Thymus (tissue), 11 donors: ENCODE data around the gene CDCA3. TPM values are rescaled to one million over a fixed set of nuclear protein-coding genes. Genes with fewer than 3 reads are reported as not detected.

Experiments
- DNase-seq, 9 donors: peaks; one replicate each; pipeline ENCODE4 v3.0.0-alpha.2; 2013; ENCODE audit warnings: low spot score in 9 of 9, low read depth in 6 of 9, missing footprints in 1 of 9
- H3K27ac ChIP-seq, 2 donors: one replicate each; pipeline ENCODE4 v1.5.1; 2013; ENCODE audit warnings: control low read depth in 1 of 2, low read depth in 1 of 2, low read length in 1 of 2, mild to moderate bottlenecking in 1 of 2, moderate library complexity in 1 of 2
- H3K27me3 ChIP-seq, 2 donors: one replicate each; pipeline ENCODE4 v1.5.1; 2013; ENCODE audit warnings: low read length in 1 of 2; ENCODE audit not compliant: control insufficient read depth in 2 of 2, insufficient read depth in 1 of 2
- H3K36me3 ChIP-seq, 2 donors: one replicate each; pipeline ENCODE4 v1.5.1; 2013; ENCODE audit warnings: low read length in 1 of 2, mild to moderate bottlenecking in 1 of 2, moderate library complexity in 1 of 2; ENCODE audit not compliant: control insufficient read depth in 2 of 2, insufficient read depth in 2 of 2
- H3K4me1 ChIP-seq, 2 donors: one replicate each; pipeline ENCODE4 v1.5.1; 2013; ENCODE audit warnings: low read length in 2 of 2; ENCODE audit not compliant: control insufficient read depth in 2 of 2, insufficient read depth in 2 of 2
- H3K4me3 ChIP-seq, 2 donors: one replicate each; pipeline ENCODE4 v1.5.1; 2013; ENCODE audit warnings: low read length in 2 of 2, control low read depth in 1 of 2, mild to moderate bottlenecking in 1 of 2
- H3K9me3 ChIP-seq, 2 donors: one replicate each; pipeline ENCODE4 v1.5.1; 2013; ENCODE audit warnings: low read length in 1 of 2, mild to moderate bottlenecking in 1 of 2; ENCODE audit not compliant: control insufficient read depth in 2 of 2, insufficient read depth in 1 of 2
- WGBS: extraction: QIAGEN DNeasy Blood & Tissue Kit; methylation state at CpG from one replicate; pipeline ENCODE4 v1.1.7; 2013; 5-methylcytosine and 5-hydroxymethylcytosine counted together
- polyA plus RNA-seq: library from polyadenylated mRNA; stranded (reverse); fragments of 200-250 nt; gene quantifications from one replicate; pipeline ENCODE4 v1.2.3, GENCODE V29; 2013
- total RNA-seq: library from RNA; stranded (reverse); fragments of 120-200 nt; gene quantifications from one replicate; pipeline ENCODE4 v1.2.4, GENCODE V29; 2013
- donor health status: healthy.

The CDCA3 gene
- total and polyA plus RNA-seq, 2 donors, result 5.9 to 44.3 TPM

GRCh38 chr12:6833189-6833890 is 17.7 kb downstream of the CDCA3 start:
- WGBS, result 96% methylated on average over 6 of the region's 6 CpGs
- H3K4me3 ChIP-seq, result no peak overlapping the region
- no peak overlapping the region for H3K27ac ChIP-seq
- peaks cover 7 to 17% of the 10 kb centered on the region in 2 donors for H3K4me1 ChIP-seq
- no peak for DNase-seq
- H3K9me3 ChIP-seq, result no peaks in the 10 kb centered on the region
- peaks cover 26 to 52% of the 10 kb centered on the region in 2 donors for H3K27me3 ChIP-seq
- no peaks in the 10 kb centered on the region for H3K36me3 ChIP-seq

- WGBS, result 97% methylated on average over 4 of the region's 4 CpGs
These were observed 19.0 kb downstream of the CDCA3 start for GRCh38 chr12:6832125-6832524.

GRCh38 chr12:6831450-6831995 is 19.6 kb downstream of the CDCA3 start:
- Histone ChIP-seq H3K9me3 (peaks cover 0 to 11% of the 10 kb centered on the region in 2 donors), H3K27ac (no peak overlapping the region), H3K36me3 (no peaks in the 10 kb centered on the region), H3K27me3 (peaks cover 38 to 64% of the 10 kb centered on the region in 2 donors), H3K4me1 (peaks cover 7 to 28% of the 10 kb centered on the region in 2 donors), H3K4me3 (no peak overlapping the region)
- no peak for DNase-seq
- 95% methylated on average over 12 of the region's 12 CpGs for WGBS

More at GRCh38 chr12:6832125-6832524, 19.0 kb downstream of the CDCA3 start:
- H3K4me1 ChIP-seq, result peaks cover 7 to 27% of the 10 kb centered on the region in 2 donors
- H3K9me3 ChIP-seq, result peaks cover 0 to 5% of the 10 kb centered on the region in 2 donors
- no peak for DNase-seq
- H3K4me3 ChIP-seq, result no peak overlapping the region
- no peaks in the 10 kb centered on the region for H3K36me3 ChIP-seq
- H3K27ac ChIP-seq, result no peak overlapping the region
- H3K27me3 ChIP-seq, result peaks cover 36 to 58% of the 10 kb centered on the region in 2 donors

GRCh38 chr12:6830999-6831398 is 20.1 kb downstream of the CDCA3 start:
- Histone ChIP-seq H3K36me3 (no peaks in the 10 kb centered on the region), H3K4me3 (no peak overlapping the region), H3K27ac (no peak overlapping the region), H3K9me3 (peaks cover 0 to 14% of the 10 kb centered on the region in 2 donors), H3K27me3 (peaks cover 40 to 69% of the 10 kb centered on the region in 2 donors), H3K4me1 (peaks cover 7 to 28% of the 10 kb centered on the region in 2 donors)
- DNase-seq, result no peak
- WGBS, result 94% methylated on average over 6 of the region's 6 CpGs

GRCh38 chr12:6830286-6830890 is 20.7 kb downstream of the CDCA3 start:
- no peak for DNase-seq
- H3K4me3 ChIP-seq, result no peak overlapping the region
- H3K9me3 ChIP-seq, result peaks cover 0 to 15% of the 10 kb centered on the region in 2 donors
- peaks cover 7 to 28% of the 10 kb centered on the region in 2 donors for H3K4me1 ChIP-seq
- no peaks in the 10 kb centered on the region for H3K36me3 ChIP-seq
- WGBS, result 91% methylated on average over 11 of the region's 11 CpGs
- H3K27ac ChIP-seq, result no peak overlapping the region
- H3K27me3 ChIP-seq, result peaks cover 40 to 75% of the 10 kb centered on the region in 2 donors

GRCh38 chr12:6829536-6830220 is 21.4 kb downstream of the CDCA3 start:
- H3K27me3 ChIP-seq, result peaks cover 40 to 83% of the 10 kb centered on the region in 2 donors
- peak overlapping the region in 1 of 2 donors; percentile 60 for H3K4me3 ChIP-seq
- peaks cover 7 to 33% of the 10 kb centered on the region in 2 donors for H3K4me1 ChIP-seq

GRCh38 chr12:6828781-6829535 is 22.1 kb downstream of the CDCA3 start:
- Histone ChIP-seq H3K9me3 (peaks cover 0 to 15% of the 10 kb centered on the region in 2 donors), H3K27ac (peak overlapping the region in 1 of 2 donors; percentile 46), H3K27me3 (peaks cover 40 to 88% of the 10 kb centered on the region in 2 donors), H3K4me1 (peaks cover 7 to 33% of the 10 kb centered on the region in 2 donors), H3K36me3 (no peaks in the 10 kb centered on the region), H3K4me3 (peak overlapping the region; percentile 42 to 60)
- WGBS, result 2% methylated on average over 71 of the region's 71 CpGs
- peak in 1 of 9 donors; percentile 48 for DNase-seq

More at GRCh38 chr12:6829536-6830220, 21.4 kb downstream of the CDCA3 start:
- Histone ChIP-seq H3K9me3 (peaks cover 0 to 15% of the 10 kb centered on the region in 2 donors), H3K36me3 (no peaks in the 10 kb centered on the region), H3K27ac (no peak overlapping the region)
- DNase-seq, result no peak
- 71% methylated on average over 19 of the region's 19 CpGs for WGBS

GRCh38 chr12:6827982-6828780 is 22.9 kb downstream of the CDCA3 start, which contains the start of gene P3H3:
Gene P3H3 (plus strand): TSS chr12:6828407. CDS start chr12:6828441, 34 bp downstream.
- Histone ChIP-seq H3K4me3 (peak within 1 kb of the TSS; percentile 42 to 60), H3K27me3 (peaks cover 40 to 89% of the 10 kb centered on the region in 2 donors), H3K27ac (peak within 1 kb of the TSS in 1 of 2 donors; percentile 46), H3K9me3 (peaks cover 0 to 15% of the 10 kb centered on the region in 2 donors), H3K4me1 (peaks cover 7 to 33% of the 10 kb centered on the region in 2 donors), H3K36me3 (no peaks in the 10 kb centered on the region)
- DNase-seq, result peak in 1 of 9 donors; percentile 40
- WGBS, result 2% methylated on average over 60 of the region's 60 CpGs
